GM12865 (cell line): ENCODE data around the gene SETD3.

Experiments
- DNase-seq: peaks from one replicate; pipeline ENCODE4 v3.0.0; 2010; ENCODE audit warnings: low read depth
- H3K4me3 ChIP-seq: 2 replicates; pipeline ENCODE4 v1.5.1; 2011; ENCODE audit warnings: mild to moderate bottlenecking, low read depth, low read length, control low read depth
- CTCF ChIP-seq: IDR thresholded peaks from 2 replicates; pipeline ENCODE4 v1.5.1; 2011; ENCODE audit warnings: low read length, control low read depth, low read depth, inconsistent platforms; ENCODE audit not compliant: insufficient read depth; ENCODE audit errors: missing control alignments

Gene SETD3

GRCh38 chr14:99381688-99382060 is 99.0 kb downstream of the SETD3 start:
- TF ChIP-seq CTCF, result no peak
- H3K4me3 ChIP-seq, result no peak overlapping the region
- DNase-seq, result no peak

- TF ChIP-seq CTCF, result no peak
- DNase-seq, result no peak
- H3K4me3 ChIP-seq, result no peak overlapping the region
Observed at GRCh38 chr14:99380991-99381687, 99.5 kb downstream of the SETD3 start.

- no peak overlapping the region for H3K4me3 ChIP-seq
- DNase-seq, result no peak
- no peak for TF ChIP-seq CTCF
Observed at GRCh38 chr14:99380402-99380801, 100.3 kb downstream of the SETD3 start.

- TF ChIP-seq CTCF, result no peak
- H3K4me3 ChIP-seq, result no peak overlapping the region
- no peak for DNase-seq
Observed at GRCh38 chr14:99378782-99379214, 101.9 kb downstream of the SETD3 start.

GRCh38 chr14:99377951-99378350 is 102.7 kb downstream of the SETD3 start:
- DNase-seq, result no peak
- TF ChIP-seq CTCF, result no peak
- H3K4me3 ChIP-seq, result no peak overlapping the region

- TF ChIP-seq CTCF, result no peak
- no peak overlapping the region for H3K4me3 ChIP-seq
- no peak for DNase-seq
Observed at GRCh38 chr14:99374964-99375363, 105.7 kb downstream of the SETD3 start.
